Measurements from ENCODE around the gene CFAP74.

GRCh38 chr1:1963570-1963969 lies 40.0 kb downstream of the CFAP74 start:
- TF ChIP-seq POLR2AphosphoS5 (IDR thresholded peaks at IDR 0.05) (no peak), TAF1 (IDR thresholded peaks at IDR 0.05; ENCODE audit: low read depth) (no peak), CTCF (IDR thresholded peaks at IDR 0.05; ENCODE audit: poor library complexity, severe bottlenecking) (no peak), EZH2 (IDR thresholded peaks at IDR 0.05; ENCODE audit: borderline replicate concordance, insufficient read depth, low read length, poor library complexity, severe bottlenecking) (no peak), MXI1 (conservative IDR thresholded peaks at IDR 0.05; ENCODE audit: poor library complexity, severe bottlenecking) (no peak), REST (IDR thresholded peaks at IDR 0.05; ENCODE audit: borderline replicate concordance) (no peak), EP300 (conservative IDR thresholded peaks at IDR 0.05; ENCODE audit: poor library complexity, severe bottlenecking) (no peak), SMC3 (conservative IDR thresholded peaks at IDR 0.05; ENCODE audit: poor library complexity) (no peak)

All from neural cell (in vitro differentiated cells).